Gastrocnemius medialis (tissue), 4 donors: ENCODE measurements around the gene TNIK. TPM values are rescaled to one million over a fixed set of nuclear protein-coding genes. Genes with fewer than 3 reads are reported as not detected.
A peak's percentile ranks its signal among the peaks of the same experiment; 100 is the strongest.

Experiments used
- ATAC-seq, 2 donors: fragments of 150-250 bp; one replicate each; pipeline ENCODE4 v1.9.1; 2016
- DNase-seq, 2 donors: peaks; one replicate each; pipeline ENCODE4 v3.0.0-alpha.2; 2019
- H3K27ac ChIP-seq, 4 donors: fragments of 200-600 bp; sonication (generic); 1 replicate in 1 of 4; 2 replicates in 3 of 4; pipeline ENCODE4 v1.5.1; 2016 to 2018; ENCODE audit warnings: mild to moderate bottlenecking in 2 of 4, moderate library complexity in 1 of 4
- H3K27me3 ChIP-seq, 3 donors: fragments of 200-600 bp; sonication (generic) in 2 of 3; 1 replicate in 1 of 3; 2 replicates in 2 of 3; pipeline versions ENCODE4 v1.5.1 to v1.6.0; 2016 to 2019; ENCODE audit warnings: mild to moderate bottlenecking in 1 of 3, moderate library complexity in 1 of 3
- H3K36me3 ChIP-seq, 2 donors: fragments of 200-600 bp; sonication (generic) in 1 of 2; one replicate each; pipeline ENCODE4 v1.5.1; 2017 to 2018
- H3K4me1 ChIP-seq, 2 donors: fragments of 200-600 bp; sonication (generic) in 1 of 2; one replicate each; pipeline ENCODE4 v1.5.1; 2016 to 2017; ENCODE audit warnings: mild to moderate bottlenecking in 2 of 2
- H3K4me3 ChIP-seq, 4 donors: fragments of 200-600 bp; sonication (generic) in 3 of 4; 1 replicate in 1 of 4; 2 replicates in 3 of 4; pipeline ENCODE4 v1.5.1; 2016 to 2019; ENCODE audit warnings: mild to moderate bottlenecking in 2 of 4
- H3K9me3 ChIP-seq, 3 donors: fragments of 200-600 bp; sonication (generic) in 2 of 3; 1 replicate in 1 of 3; 2 replicates in 2 of 3; pipeline ENCODE4 v1.5.1; 2016 to 2019
- POLR2A ChIP-seq, 2 donors: fragments of 450-650 bp; IDR thresholded peaks; one replicate each; pipeline ENCODE4 v1.6.1; 2017; ENCODE audit warnings: antibody characterized with exemption in 2 of 2, mild to moderate bottlenecking in 2 of 2, moderate library complexity in 2 of 2
- in situ Hi-C, 4 donors: fragments of 200-750 bp; cut with MboI; loops; one replicate each; pipeline versions ENCODE4 v1.15.0 to v1.8.0; 2017; ENCODE audit warnings: low sequenced_read_pairs in 4 of 4
- intact Hi-C: fragments of 100-400 bp; cut with DNase I; formaldehyde crosslinking; loops from one replicate; pipeline ENCODE4 v1.15.1; 2023; ENCODE audit warnings: low total_unique reads
- total RNA-seq, 4 donors: library from RNA; depleted of rRNA; stranded (reverse); fragments of >200 nt; gene quantifications; one replicate each; pipeline versions ENCODE4 v1.1.0 to v1.2.3, GENCODE V29; 2016
- TF ChIP-seq, protein P1 (sequence below), 5 experiments: fragments of 450-650 bp in 3 of 5; fragments of 200-600 bp in 2 of 5; sonication (generic) in 2 of 5; IDR thresholded peaks in 4 of 5; conservative IDR thresholded peaks in 1 of 5; 1 replicate in 4 of 5; 2 replicates in 1 of 5; pipeline ENCODE4 v1.5.1; 2016 to 2019; ENCODE audit warnings: antibody characterized with exemption in 5 of 5, mild to moderate bottlenecking in 3 of 5, moderate library complexity in 3 of 5

TNIK gene
- total RNA-seq, 4 donors from 2014 or later = 5.2 to 19.7 (median 10.6) TPM

DNA sequence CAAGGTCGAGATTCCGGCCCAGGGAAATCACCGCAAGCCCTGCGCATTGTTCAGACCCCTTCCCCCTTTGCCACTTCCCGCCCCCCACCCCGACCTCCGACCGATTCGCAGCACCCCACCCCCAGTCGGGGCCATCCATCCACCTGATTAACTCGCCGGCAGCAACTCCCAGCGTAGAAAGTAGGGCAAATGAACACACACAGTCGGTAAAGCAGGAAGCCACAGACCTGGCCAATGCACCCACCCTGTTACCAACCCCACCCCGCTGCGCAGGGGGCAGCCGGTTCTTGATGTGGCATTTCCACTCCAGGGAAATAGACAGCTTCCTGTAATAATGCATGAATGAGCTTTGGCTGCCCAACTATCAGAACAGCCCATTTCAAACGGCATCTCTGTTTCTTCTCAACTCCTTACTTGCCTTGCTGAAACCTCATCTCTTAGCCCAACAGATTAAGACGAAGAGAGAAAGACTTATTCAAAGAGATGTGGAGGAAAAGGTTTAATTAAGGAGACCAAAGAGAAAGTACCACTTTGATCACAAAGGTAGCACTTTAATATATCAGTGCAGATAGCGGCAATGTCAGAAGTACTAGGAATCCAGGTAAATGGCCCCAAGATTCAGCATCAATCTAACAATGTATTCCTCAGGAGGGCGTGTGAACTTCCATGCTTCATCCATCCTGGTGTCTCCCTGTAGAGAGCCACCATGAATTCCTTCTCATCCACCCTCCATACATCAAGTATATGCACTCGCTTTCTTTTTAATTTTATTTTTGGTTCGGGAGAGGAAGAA, 1.9 kb downstream of the TNIK start:
- no peak for TF ChIP-seq POLR2A (IDR thresholded peaks at IDR 0.05)
- TF ChIP-seq, protein P1, sequence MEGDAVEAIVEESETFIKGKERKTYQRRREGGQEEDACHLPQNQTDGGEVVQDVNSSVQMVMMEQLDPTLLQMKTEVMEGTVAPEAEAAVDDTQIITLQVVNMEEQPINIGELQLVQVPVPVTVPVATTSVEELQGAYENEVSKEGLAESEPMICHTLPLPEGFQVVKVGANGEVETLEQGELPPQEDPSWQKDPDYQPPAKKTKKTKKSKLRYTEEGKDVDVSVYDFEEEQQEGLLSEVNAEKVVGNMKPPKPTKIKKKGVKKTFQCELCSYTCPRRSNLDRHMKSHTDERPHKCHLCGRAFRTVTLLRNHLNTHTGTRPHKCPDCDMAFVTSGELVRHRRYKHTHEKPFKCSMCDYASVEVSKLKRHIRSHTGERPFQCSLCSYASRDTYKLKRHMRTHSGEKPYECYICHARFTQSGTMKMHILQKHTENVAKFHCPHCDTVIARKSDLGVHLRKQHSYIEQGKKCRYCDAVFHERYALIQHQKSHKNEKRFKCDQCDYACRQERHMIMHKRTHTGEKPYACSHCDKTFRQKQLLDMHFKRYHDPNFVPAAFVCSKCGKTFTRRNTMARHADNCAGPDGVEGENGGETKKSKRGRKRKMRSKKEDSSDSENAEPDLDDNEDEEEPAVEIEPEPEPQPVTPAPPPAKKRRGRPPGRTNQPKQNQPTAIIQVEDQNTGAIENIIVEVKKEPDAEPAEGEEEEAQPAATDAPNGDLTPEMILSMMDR (IDR thresholded peaks at IDR 0.05 in 4 of 5, conservative IDR thresholded peaks at IDR 0.05 in 1 of 5) = no peak
- Histone ChIP-seq H3K27ac (peak overlapping the region; percentile 85 to 93 (median 92)), H3K4me3 (peak overlapping the region; percentile 68 to 88 (median 78)), H3K27me3 (no peaks in the 10 kb centered on the region), H3K4me1 (peaks cover 38 to 53% of the 10 kb centered on the region in 2 donors), H3K9me3 (no peaks in the 10 kb centered on the region), H3K36me3 (no peaks in the 10 kb centered on the region)
- intact Hi-C loops = loop anchor here (5.0 to 10.0 kb wide), 2 partner anchors 126 to 1103 kb away; partner anchors contain the start of gene SKIL
- in situ Hi-C loops = loop anchor here in 3 of 4 donors (5.0 to 25.0 kb wide), 2 partner anchors 271 kb away; no protein-coding TSS in a partner anchor
- DNase-seq (peak in 1 of 2 donors; percentile 21), ATAC-seq (no peak)

DNA sequence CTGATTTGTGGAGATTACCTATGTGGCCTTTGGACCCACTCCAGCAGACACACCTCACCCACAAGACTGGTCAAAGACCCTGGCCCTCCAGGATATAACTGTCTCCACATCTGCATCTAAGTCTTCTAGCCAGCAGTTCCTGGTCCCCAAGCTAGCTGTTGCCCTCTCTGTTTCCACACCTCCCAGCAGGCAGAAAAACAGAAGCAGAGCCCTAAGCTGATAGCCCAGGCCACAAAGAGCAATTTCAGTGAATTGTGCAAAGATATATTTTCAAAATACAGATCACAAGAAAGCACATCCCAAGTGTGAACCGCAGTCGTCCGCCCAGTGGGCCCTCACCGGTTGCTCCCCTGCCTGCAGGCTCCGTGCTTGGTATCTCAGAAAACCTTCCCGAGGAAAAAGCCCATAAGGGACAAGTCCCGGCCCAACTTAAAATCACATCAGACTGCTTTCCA, 2.6 kb downstream of the TNIK start:
- peaks cover 44 to 59% of the 10 kb centered on the region in 2 donors for H3K4me1 ChIP-seq
- TF ChIP-seq, protein P1 (IDR thresholded peaks at IDR 0.05 in 4 of 5, conservative IDR thresholded peaks at IDR 0.05 in 1 of 5) = no peak
- TF ChIP-seq POLR2A (IDR thresholded peaks at IDR 0.05) = no peak

DNA sequence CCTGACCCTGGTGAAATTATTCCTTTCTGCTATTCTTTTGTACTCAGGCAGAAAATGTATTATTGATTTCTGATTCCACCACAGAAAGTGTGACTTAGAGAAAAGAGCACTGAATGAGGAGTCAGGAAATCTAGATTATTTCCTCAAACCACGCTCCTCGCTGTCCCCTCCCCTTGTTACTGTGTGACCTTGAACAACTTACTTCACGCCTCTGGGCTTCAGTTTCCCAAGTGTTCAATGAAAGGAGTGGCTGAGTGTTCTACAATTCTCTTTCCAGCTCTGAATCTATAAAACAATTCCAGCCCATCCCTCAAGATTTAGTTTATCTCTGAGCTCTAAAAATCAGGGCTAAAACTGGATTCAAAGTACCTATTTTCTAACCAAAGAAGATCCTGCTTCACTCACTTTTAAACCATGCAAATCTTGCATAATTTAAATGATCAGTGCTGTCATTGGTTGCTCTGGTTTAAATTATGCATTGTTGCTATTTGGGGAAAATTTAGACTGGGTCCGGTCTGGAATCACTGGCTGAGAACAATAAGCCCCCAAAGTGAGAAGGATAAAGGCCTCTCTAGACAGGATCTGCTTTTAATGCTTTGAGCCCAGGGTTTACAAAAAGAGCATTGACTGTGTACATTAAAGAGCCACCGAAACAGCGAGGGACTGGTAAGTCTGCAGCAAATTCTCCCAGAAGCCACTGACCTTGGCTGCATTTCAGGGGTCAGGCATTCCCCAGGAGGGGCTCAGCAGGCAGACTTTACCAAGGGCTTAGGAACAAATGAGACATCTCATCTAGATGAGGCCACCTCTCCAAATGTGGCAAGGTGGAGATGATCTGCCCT, 3.2 kb downstream of the TNIK start:
- in situ Hi-C loops (loop anchor here in 3 of 4 donors (5.0 to 25.0 kb wide), 2 partner anchors 270 kb away; no protein-coding TSS in a partner anchor), intact Hi-C loops (loop anchor here (5.0 to 10.0 kb wide), 2 partner anchors 125 to 1102 kb away; partner anchors contain the start of gene SKIL)
- Histone ChIP-seq H3K4me3 (peak overlapping the region in 1 of 4 donors; percentile 88), H3K9me3 (no peaks in the 10 kb centered on the region), H3K36me3 (no peaks in the 10 kb centered on the region), H3K27me3 (no peaks in the 10 kb centered on the region), H3K4me1 (peaks cover 49 to 66% of the 10 kb centered on the region in 2 donors), H3K27ac (peak overlapping the region; percentile 10 to 93 (median 88))
- ATAC-seq = no peak
- no peak for DNase-seq
- no peak for TF ChIP-seq POLR2A (IDR thresholded peaks at IDR 0.05)
- TF ChIP-seq, protein P1 (IDR thresholded peaks at IDR 0.05 in 4 of 5, conservative IDR thresholded peaks at IDR 0.05 in 1 of 5) = no peak

More for the DNA sequence above, 2.6 kb downstream of the TNIK start:
- intact Hi-C loops = loop anchor here (5.0 to 10.0 kb wide), 2 partner anchors 125 to 1103 kb away; partner anchors contain the start of gene SKIL
- no peaks in the 10 kb centered on the region for H3K27me3 ChIP-seq
- in situ Hi-C loops = loop anchor here in 3 of 4 donors (5.0 to 25.0 kb wide), 2 partner anchors 270 kb away; no protein-coding TSS in a partner anchor
- DNase-seq = no peak
- no peaks in the 10 kb centered on the region for H3K9me3 ChIP-seq
- no peak for ATAC-seq
- H3K27ac ChIP-seq = peak overlapping the region; percentile 85 to 93 (median 92)
- H3K36me3 ChIP-seq = no peaks in the 10 kb centered on the region
- H3K4me3 ChIP-seq = peak overlapping the region; percentile 68 to 88 (median 78)
